VCaP (cell line): ENCODE data around the gene P4HA3.

Source experiments
- H3K27ac ChIP-seq: fragments of 450-650 bp; 2 replicates; pipeline ENCODE4 v1.5.1; 2017
- CTCF ChIP-seq: fragments of 450-650 bp; conservative IDR thresholded peaks from 2 replicates; pipeline ENCODE4 v1.5.1; 2017; ENCODE audit warnings: mild to moderate bottlenecking, moderate library complexity

The P4HA3 gene

GRCh38 chr11:74225565-74225964 lies 85.9 kb downstream of the P4HA3 start:
- no peak overlapping the region for H3K27ac ChIP-seq
- TF ChIP-seq CTCF = no peak

- H3K27ac ChIP-seq = no peak overlapping the region
- TF ChIP-seq CTCF = no peak
Observed at GRCh38 chr11:74221816-74222215, 89.6 kb downstream of the P4HA3 start.

- TF ChIP-seq CTCF = no peak
Observed at GRCh38 chr11:74220376-74220775, 91.1 kb downstream of the P4HA3 start.

More at GRCh38 chr11:74220376-74220775, 91.1 kb downstream of the P4HA3 start:
- no peak overlapping the region for H3K27ac ChIP-seq
